ENCODE measurements around the gene MINK1. TPM values are rescaled to one million over a fixed set of nuclear protein-coding genes. Genes with fewer than 3 reads are reported as not detected.
A peak's percentile ranks its signal among the peaks of the same experiment; 100 is the strongest.

Gene MINK1
- total and polyA plus RNA-seq, 2 of the 13 experiments (the other 11 are each of a cell fraction or from before 2014, with no cell fraction given) = 17.2 to 63.9 TPM

DNA sequence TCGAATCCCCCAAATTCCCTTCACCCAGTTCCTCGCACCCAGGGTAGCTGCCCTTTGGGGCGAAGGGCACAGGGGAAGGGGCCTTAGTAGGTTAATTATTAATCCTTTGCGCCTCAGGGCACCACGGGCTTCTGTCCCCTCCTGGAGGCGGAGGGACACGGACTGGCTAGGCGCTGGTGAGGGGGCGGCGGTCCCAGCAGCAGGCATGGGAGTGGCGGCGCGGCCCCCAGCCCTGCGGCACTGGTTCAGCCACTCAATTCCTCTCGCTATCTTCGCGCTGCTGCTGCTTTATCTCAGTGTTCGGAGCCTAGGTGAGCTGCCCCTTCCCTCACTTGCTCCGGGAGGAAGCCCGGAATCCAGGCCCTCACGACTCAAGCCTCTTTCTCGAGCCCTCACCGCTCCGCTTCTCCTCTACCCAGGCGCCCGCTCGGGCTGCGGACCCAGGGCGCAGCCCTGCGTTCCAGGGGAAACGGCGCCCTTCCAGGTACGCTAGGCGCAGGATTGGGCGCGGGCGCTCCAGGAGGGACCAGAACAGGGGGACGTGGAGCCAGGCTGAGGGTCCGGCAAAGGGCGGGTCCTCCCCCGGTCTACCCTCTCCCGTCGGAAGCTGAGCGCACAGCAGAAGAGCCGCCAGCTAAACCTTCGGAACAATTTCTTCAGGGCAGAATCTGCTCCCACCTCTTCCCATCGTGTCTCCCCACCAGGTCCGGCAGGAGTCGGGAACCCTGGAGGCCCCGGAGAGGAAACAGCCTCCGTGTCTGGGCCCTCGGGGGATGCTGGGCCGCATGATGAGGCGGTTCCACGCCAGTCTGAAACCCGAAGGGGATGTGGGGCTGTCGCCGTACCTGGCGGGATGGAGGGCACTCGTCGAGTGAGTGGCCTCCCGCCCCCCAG is 44.1 kb upstream of the MINK1 start, which contains the start of gene GLTPD2 (continued):
- TF ChIP-seq, protein P1, sequence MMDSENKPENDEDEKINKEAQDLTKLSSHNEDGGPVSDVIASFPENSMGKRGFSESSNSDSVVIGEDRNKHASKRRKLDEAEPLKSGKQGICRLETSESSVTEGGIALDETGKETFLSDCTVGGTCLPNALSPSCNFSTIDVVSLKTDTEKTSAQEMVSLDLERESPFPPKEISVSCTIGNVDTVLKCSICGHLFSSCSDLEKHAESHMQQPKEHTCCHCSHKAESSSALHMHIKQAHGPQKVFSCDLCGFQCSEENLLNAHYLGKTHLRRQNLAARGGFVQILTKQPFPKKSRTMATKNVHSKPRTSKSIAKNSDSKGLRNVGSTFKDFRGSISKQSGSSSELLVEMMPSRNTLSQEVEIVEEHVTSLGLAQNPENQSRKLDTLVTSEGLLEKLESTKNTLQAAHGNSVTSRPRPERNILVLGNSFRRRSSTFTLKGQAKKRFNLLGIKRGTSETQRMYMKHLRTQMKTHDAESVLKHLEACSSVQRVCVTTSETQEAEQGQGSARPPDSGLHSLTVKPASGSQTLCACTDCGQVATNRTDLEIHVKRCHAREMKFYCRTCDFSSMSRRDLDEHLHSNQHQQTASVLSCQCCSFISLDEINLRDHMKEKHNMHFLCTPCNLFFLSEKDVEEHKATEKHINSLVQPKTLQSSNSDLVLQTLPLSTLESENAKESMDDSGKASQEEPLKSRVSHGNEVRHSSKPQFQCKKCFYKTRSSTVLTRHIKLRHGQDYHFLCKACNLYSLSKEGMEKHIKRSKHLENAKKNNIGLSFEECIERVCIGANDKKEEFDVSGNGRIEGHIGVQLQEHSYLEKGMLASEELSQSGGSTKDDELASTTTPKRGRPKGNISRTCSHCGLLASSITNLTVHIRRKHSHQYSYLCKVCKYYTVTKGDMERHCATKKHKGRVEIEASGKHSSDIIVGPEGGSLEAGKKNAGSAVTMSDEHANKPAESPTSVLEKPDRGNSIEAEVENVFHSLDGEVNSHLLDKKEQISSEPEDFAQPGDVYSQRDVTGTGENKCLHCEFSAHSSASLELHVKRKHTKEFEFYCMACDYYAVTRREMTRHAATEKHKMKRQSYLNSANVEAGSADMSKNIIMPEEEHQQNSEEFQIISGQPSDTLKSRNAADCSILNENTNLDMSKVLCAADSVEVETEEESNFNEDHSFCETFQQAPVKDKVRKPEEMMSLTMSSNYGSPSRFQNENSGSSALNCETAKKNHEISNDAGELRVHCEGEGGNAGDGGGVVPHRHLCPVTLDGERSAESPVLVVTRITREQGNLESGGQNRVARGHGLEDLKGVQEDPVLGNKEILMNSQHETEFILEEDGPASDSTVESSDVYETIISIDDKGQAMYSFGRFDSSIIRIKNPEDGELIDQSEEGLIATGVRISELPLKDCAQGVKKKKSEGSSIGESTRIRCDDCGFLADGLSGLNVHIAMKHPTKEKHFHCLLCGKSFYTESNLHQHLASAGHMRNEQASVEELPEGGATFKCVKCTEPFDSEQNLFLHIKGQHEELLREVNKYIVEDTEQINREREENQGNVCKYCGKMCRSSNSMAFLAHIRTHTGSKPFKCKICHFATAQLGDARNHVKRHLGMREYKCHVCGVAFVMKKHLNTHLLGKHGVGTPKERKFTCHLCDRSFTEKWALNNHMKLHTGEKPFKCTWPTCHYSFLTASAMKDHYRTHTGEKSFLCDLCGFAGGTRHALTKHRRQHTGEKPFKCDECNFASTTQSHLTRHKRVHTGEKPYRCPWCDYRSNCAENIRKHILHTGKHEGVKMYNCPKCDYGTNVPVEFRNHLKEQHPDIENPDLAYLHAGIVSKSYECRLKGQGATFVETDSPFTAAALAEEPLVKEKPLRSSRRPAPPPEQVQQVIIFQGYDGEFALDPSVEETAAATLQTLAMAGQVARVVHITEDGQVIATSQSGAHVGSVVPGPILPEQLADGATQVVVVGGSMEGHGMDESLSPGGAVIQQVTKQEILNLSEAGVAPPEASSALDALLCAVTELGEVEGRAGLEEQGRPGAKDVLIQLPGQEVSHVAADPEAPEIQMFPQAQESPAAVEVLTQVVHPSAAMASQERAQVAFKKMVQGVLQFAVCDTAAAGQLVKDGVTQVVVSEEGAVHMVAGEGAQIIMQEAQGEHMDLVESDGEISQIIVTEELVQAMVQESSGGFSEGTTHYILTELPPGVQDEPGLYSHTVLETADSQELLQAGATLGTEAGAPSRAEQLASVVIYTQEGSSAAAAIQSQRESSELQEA (CRISPR knock-in tag; IDR thresholded peaks at IDR 0.05; ENCODE audit: not compliant biosample characterization) = no peak
- TF ChIP-seq PRPF4 (IDR thresholded peaks at IDR 0.05; ENCODE audit: low read depth, low read length, poor library complexity, severe bottlenecking) (no peak), ATAD3A (CRISPR knock-in tag; IDR thresholded peaks at IDR 0.05) (no peak), POLR2AphosphoS2 (IDR thresholded peaks at IDR 0.05; ENCODE audit: low read depth, low read length) (no peak), SRSF4 (IDR thresholded peaks at IDR 0.05; ENCODE audit: low read depth, low read length, poor library complexity, severe bottlenecking) (no peak), SP5 (CRISPR knock-in tag; IDR thresholded peaks at IDR 0.05; ENCODE audit: borderline replicate concordance, low read depth) (peak; percentile 59; the same call in 1 of the 2 replicates), TBX3 (IDR thresholded peaks at IDR 0.05; ENCODE audit: borderline replicate concordance) (no peak), BRD4 (CRISPR knock-in tag; IDR thresholded peaks at IDR 0.05) (peak; percentile 86), ZNF567 (CRISPR knock-in tag; IDR thresholded peaks at IDR 0.05; ENCODE audit: borderline replicate concordance) (no peak), PHF21A (CRISPR knock-in tag; IDR thresholded peaks at IDR 0.05) (peak; percentile 57), ZBTB1 (CRISPR knock-in tag; IDR thresholded peaks at IDR 0.05; ENCODE audit: borderline replicate concordance) (no peak), CEBPB (IDR thresholded peaks at IDR 0.05; ENCODE audit: borderline replicate concordance, low read depth, low read length) (no peak), CREM (IDR thresholded peaks at IDR 0.05) (no peak), CREM (CRISPR knock-in tag; IDR thresholded peaks at IDR 0.05) (no peak), ZNF331 (CRISPR knock-in tag; IDR thresholded peaks at IDR 0.05) (0 out of 2 replicates have a peak, but pooled peaks have one; percentile 48), CCDC6 (CRISPR knock-in tag; IDR thresholded peaks at IDR 0.05) (no peak; the same call in 1 of the 2 replicates), ZNF547 (CRISPR knock-in tag; IDR thresholded peaks at IDR 0.05) (0 out of 2 replicates have a peak, but pooled peaks have one; percentile 70), HNRNPH1 (optimal IDR thresholded peaks at IDR 0.05; ENCODE audit: low read depth, low read length) (peak; percentile 62), ZBTB20 (CRISPR knock-in tag; IDR thresholded peaks at IDR 0.05; ENCODE audit: borderline replicate concordance, low read depth) (0 out of 2 replicates have a peak, but pooled peaks have one; percentile 64)
- TF ChIP-seq, protein P2, sequence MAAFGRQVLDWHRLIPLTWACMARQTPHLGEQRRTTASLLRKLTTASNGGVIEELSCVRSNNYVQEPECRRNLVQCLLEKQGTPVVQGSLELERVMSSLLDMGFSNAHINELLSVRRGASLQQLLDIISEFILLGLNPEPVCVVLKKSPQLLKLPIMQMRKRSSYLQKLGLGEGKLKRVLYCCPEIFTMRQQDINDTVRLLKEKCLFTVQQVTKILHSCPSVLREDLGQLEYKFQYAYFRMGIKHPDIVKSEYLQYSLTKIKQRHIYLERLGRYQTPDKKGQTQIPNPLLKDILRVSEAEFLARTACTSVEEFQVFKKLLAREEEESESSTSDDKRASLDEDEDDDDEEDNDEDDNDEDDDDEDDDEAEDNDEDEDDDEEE (CRISPR knock-in tag; IDR thresholded peaks at IDR 0.05) = no peak
